SK-MEL-5 (cell line): Measurements from ENCODE around the gene CHRDL1. TPM values are rescaled to one million over a fixed set of nuclear protein-coding genes. Genes with fewer than 3 reads are reported as not detected.

ENCODE experiments used
- DNase-seq: peaks from one replicate; pipeline ENCODE4 v3.0.0-alpha.2; 2016; ENCODE audit warnings: low read depth, low spot score
- in situ Hi-C: cut with HindIII; loops from 2 replicates; pipeline ENCODE4 v1.10.0; 2016; ENCODE audit warnings: low sequenced_read_pairs, high pct_unique_total_duplicates, low pct_unique_long_range_greater_than_20kb
- total RNA-seq: library from RNA; depleted of rRNA; stranded (reverse); fragments of >200 nt; shearing (Covaris generic); gene quantifications from 2 replicates; pipeline ENCODE4 v1.2.3, GENCODE V29; 2014

CHRDL1 gene
- total RNA-seq, 1 experiment from 2014 or later, result 0.18 TPM

DNA sequence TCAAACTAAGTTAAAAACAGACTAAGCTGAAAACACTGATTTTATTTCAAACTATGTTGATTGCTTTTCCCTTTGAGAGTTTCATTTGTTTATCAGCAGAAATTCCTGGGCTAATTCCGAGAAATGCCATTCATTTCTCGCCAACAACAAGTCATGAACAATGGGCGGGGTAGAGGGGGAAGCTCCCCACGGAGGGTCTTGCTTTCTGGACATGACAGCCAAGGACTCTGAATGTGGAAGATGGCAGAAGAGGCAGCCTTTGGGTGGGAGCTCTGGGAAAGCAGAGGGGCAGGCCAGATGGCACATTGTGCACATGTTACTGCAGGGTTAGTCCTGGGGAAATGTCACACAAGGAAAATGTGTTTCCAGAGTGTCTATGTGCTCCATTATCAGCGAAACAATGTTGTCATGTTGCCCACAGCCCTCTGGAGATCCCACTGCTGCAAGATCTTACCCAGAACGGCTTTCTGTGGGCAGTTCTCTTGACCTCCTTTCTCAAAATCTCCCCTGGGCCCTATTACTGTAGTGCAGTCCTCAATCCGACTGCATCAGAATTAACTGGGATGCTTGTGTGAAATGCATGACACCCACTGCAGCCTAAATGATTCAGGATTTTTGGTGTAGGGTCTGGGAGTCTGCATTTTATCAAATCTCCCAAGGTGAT is 45.0 kb downstream of the CHRDL1 start:
- no peak for DNase-seq
- in situ Hi-C loops, result no loop called here

DNA sequence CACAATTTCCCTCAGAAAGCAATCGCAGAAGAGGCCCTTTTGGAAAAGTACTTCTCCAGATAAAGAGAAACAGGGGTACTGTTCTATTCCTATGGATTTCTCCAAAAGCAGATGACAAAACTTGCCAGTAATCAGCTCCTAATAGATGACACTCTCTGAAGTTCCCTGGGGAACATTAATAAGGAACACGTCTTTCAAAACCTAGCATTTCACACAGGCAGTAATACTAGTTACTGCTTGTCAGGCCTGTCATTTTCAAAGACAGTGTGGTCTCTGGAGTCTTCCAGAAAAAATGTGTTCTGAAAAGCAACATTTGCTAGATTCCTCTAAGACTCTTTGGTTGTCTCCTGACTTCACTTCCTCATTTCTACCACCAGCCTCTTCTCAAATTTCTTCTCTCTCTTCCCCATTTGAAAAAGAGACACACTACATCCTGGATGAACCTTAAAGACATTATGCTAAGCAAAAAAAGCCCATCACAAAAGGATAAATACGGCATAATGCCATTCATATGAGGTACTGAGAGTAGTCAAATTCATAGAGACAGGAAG is 47.3 kb downstream of the CHRDL1 start:
- in situ Hi-C loops, result no loop called here
- DNase-seq, result no peak

DNA sequence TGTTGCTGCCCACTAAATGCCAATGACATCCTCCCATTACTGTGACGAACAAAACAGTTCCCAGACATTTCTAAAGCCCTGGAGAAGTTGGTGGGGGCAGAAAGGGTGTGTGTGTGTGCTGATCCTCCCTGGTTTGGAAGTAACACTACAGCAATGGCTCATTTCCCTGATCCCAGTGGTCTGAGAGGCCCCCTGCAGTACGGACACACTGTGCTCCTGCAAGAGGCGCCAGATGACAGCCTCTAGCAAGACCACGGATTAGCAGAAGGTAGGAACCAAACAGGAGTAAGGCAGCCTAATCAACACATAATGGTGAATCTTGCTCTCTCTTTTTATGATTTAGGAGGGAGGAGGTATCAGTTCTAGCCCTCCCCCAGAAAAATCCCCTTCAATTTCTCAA is 49.6 kb downstream of the CHRDL1 start:
- no peak for DNase-seq
- in situ Hi-C loops, result no loop called here

DNA sequence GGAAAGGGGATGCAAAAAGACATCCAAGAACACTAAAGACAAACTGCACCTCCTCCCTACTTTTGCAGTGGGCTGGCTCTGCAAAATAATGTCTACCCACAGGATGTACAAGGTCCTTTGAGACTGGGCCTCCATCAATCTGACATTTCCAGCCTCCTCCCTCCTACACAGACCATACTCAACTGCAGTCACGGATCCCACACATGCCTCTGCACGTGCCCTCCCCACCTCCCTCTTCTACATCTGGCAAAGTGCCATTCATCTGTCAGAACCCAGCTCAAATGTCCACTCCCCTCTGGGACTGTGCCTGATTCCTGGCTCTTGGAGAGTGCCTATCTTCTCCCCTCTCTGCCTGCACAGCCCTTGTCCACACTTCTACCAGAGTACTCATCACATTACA is 50.3 kb downstream of the CHRDL1 start:
- in situ Hi-C loops, result no loop called here
- no peak for DNase-seq

DNA sequence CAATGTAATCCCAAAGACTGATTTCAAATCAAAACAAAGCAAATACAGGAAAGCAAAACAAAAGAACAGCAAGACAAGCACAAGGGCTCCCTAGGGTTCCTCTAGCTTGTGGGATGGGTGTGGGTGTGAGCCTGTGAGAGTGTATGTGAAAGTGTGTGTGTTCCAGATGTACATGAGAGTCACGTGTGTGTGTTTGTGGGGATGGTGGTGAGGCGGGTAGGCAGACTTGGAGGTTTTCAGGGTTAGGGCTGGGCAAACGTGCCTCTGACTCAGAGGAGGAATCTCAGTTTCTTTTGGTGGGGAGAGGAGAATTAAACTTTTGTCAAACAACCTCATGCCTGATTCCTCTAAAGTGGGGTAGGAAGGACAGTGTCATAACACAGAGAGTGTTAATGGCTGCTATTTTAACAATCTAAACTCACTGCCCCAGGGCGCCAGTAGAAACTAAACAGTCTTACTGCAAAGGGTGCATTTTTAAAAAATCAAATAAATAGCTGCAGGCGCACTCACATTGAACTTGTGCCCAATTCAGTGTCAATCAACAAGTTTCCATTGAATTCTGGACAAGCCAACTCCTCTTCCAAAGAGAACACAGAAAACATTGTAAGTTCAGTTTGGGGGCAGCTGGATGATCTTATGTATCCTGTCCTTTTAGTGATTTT is 51.8 kb downstream of the CHRDL1 start:
- peak; percentile 66 for DNase-seq
- in situ Hi-C loops, result no loop called here

DNA sequence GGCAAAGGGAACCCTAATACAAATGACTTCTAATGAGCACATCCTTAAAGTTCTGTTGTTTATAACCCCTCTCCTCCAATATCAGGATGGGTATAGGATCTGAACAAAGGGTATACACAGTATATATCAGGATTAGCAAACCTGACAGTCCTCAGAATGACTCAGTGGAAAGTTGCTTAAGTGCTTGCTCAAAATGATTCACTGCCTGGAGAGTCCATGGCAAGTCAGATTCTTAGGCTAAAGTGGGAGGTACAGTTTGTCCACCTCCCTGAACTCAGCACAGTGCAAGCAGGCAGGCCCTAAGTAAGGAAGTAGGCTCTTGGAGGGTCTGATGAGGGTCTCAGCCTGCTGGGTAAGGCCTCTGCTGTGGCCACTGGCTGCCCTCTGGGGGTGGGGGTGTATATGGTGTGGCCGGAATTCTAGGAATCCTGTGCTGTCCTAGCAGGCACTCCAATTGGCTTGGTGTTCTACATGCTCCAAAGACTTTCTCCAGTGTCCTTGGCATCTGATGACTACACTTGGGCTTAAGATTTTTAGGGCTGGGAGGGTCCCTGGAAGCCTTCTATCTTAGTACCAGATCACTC is 54.3 kb downstream of the CHRDL1 start:
- in situ Hi-C loops, result no loop called here
- DNase-seq, result no peak

DNA sequence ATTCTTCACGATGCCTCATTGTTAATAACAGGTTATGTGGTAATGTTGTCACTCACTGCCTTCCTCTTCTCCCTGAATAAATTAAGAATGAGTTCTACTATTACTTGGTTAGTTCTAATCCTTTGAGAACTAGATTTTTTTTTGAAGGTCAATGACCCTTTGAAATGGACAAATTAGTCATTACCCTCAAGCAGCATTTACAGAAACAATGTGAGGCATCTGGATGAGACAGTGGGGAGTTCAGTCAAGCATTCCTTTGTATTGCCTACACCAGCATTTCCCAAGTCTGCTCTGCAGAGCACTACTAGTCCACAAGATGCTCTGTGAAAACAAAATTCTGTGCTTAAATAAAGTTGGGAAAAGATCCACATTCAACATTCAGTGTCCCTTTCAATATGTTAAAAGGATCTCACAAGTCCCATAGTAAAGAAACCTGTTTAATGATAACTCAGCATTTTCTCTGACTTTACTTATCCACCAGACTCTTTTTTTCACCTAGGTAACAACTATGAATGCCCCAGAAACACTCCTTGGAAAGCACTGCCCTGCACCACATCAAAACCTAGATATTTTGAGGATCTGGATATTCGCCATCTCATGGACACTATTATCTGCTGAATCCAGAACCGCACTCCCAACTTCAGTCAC is 60.6 kb downstream of the CHRDL1 start:
- peak; percentile 15 for DNase-seq
- in situ Hi-C loops, result no loop called here

DNA sequence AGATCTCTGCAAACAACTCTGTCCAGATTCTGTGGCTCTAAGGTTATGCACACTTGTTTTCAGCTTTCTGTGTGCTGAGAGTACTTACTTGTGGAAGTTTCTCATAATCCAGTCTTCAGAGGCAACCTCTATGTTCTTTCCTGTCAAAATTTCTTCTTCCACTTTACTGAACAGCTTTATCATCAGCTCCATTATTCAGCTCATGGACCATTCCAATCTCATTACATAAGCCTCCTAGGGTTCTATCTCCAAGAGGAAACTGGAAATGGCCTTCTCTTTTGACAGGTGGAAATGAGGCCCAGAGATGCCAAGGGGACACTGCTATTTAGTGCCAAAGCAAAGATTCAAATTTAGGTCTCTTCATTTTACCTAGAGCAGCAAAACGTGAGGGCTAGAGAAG is 61.3 kb downstream of the CHRDL1 start:
- in situ Hi-C loops, result no loop called here
- DNase-seq, result no peak

DNA sequence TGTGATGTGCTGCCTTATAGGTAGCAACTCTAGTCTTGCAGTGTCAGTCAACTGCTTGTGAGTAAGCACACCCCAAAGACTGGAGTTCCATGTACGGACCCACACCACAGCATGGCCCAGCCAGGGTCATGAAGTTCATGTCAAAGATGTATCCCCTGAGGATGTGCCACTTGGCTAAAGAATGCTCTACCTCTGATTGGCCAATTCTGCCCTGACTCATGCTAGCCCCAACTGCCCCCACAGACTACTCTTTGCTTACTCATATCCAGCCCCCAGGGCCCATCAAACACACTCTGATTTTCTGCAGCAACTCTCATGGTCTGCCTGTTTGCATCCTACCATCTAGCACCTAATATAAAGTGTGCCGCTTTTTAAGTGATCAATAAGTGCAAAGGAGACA is 62.5 kb downstream of the CHRDL1 start:
- in situ Hi-C loops, result no loop called here
- DNase-seq, result no peak

DNA sequence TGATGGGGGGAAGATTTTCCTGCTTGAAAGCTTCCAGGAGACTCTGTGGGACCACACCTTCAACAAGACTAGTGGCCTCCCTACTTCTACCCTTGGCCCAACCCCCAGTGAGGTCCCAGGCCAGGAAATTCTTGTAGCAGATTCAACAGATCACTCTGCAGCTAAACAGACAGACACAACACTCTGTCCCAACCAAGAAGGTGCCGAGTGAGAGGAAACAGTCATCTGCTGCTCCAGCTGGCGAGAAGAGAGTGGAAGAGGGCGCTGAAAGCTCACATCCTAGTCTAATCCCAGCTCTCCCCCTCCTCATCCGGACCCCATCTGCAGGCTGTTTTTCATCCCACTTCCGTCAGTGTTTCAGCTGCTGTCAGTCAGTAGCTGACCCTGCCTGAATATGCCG is 63.4 kb downstream of the CHRDL1 start:
- in situ Hi-C loops, result no loop called here
- DNase-seq, result no peak

DNA sequence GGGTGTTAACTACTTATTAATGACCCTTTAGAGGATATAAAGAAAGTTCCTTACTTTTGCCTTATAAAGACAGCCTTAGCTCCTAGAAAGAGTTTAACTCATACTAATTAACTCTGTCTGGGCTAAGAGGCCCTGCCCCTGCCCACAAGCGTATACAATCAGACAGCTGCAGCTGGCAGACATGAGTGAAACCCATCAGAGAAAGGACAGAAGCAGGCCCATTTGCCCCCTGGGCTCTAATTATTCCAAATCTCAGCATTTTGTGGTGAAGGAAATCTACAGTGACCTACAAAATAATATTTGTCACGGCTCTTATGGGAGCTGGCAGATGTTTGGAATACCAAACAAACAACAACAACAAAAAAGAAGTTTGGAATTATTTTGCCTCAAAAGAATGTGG is 71.8 kb downstream of the CHRDL1 start:
- in situ Hi-C loops, result no loop called here
- no peak for DNase-seq

DNA sequence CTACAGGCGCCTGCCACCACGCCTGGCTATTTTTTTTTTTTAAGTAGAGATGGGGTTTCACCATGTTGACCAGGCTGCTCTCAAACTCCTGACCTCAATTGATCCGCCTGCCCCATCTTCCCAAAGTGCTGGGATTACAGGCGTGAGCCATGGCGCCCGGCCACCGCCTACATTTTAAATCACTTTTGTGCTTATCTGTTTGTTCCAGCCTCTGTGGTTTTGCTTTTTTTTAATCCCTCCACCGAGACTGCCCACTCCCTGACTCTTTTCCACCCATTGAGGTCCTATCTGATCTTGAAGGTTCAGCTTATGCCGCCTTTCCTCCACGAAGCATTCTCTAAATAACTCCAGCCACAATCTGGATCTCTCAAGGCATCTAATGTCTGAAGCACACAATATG is 73.5 kb downstream of the CHRDL1 start:
- DNase-seq, result no peak
- in situ Hi-C loops, result no loop called here

DNA sequence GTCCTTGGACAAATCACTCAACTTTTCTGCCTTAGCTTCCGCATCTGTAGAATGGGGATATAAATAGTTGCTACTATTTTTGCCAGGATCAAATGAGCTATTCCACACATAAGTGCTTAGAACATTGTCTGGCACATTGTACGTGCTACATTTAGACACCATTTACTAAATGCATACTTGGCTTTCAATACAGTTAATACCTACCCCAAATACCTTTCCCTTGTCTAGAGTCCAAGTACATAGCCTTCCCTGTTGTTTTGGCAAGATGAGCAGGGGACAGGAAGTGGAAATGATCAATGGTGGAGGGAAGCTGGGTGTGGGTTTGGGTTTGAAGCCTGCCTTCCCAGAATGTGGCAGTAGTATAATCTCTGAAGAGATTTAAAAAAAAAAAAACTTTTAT is 82.0 kb downstream of the CHRDL1 start:
- in situ Hi-C loops, result no loop called here

DNA sequence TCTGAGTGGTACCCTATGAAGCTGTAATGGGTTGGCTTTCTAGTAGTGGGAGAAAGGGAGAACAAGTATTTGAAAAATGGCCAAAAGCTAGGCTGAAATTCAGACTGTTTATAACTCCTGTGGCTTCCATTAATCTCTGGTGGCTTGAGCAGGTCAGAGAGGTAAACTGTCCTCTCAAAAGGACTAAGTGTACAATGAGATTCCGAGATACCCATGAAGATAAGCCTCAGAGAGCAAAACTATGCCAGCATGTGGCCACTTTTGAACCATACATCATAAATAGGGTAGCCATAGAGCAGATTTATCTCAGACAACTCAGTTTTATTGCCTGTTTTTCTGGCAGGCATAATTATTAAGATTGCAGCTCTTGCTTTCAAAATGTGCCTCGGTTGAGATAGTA is 89.2 kb downstream of the CHRDL1 start:
- no peak for DNase-seq
- in situ Hi-C loops, result no loop called here

More for the DNA sequence above, 82.0 kb downstream of the CHRDL1 start:
- no peak for DNase-seq

DNA sequence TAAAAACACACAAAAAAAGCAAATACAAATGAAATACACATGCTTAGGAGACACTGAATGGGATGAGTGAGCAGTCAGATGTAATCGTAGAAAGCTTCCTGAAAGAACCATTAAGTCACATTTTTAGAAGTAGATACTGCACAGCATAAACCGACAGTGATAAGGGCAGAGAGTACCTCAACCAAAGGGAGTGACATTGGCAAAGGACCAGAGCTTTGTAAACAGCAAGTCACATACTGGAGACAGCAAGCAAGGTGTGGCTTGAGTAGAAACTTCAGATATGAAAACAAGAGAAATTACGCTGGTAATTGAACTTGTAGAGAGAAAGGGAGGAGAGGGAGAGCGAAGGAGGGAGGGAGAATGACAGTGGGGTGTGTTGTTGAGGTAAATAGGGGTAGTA is 92.0 kb downstream of the CHRDL1 start:
- DNase-seq, result no peak
- in situ Hi-C loops, result no loop called here

DNA sequence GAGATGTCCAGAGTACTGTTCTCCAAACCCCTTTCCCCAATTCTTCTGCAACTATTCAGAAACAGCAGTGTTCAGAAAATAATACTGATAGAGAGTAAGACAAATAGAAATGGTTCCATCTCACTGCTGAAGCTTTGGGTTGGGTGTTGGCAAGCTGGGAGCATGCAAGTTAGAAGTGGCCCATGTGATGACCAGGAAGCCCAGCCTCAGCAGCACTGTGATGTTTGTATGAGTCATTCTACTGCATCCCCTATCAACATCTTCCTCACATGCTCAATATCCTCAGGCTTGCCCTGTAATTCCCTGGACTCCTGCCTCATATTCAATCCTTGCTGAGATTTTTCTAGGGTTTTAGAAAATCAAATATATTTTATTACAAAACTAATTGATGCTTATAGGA is 96.5 kb downstream of the CHRDL1 start:
- no peak for DNase-seq
- in situ Hi-C loops, result no loop called here

DNA sequence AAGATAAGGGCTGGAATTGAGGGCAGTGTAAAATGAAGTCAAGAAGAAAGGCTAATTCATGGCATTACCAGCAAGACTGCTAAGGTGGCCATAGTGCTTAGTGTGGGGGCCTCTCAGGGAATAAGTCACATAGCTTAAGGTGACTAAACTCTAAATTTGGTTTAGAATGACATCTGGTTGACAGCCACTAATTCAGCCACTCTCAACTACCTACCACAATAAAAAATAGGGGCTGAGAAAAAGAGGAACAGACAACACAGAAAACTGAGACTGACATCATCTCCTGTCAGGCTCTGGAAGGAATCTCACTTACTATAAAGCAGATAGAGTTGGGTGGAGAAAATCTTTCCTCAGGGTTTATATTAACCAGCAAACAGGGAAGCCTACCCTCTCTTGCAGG is 96.9 kb downstream of the CHRDL1 start:
- in situ Hi-C loops, result no loop called here
- DNase-seq, result no peak

DNA sequence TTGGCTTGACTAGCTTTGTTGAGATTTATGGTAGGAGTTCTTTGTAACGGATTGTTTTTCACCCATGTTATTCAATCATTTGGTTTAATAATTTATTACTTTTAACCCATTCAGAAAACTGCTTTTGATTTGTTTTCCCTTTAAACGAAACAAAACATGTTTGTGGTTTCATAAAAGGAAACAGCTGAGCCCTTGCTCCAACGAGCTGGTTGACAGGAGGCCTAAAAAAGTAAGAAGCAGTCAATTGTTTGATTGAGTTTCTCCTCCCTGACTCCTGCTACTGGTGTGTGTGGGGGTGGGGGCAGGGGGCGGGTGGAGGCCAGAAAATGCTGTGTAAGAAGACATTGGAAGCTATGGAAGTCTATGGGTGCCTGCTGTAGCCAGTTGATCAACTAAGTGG is 102.8 kb downstream of the CHRDL1 start:
- in situ Hi-C loops, result no loop called here
- DNase-seq, result no peak
